GM12892 (cell line): ENCODE results near the gene GRB2.

Experiments
- POLR2A ChIP-seq: IDR thresholded peaks from 2 replicates; pipeline ENCODE4 v1.6.1; 2011; ENCODE audit warnings: low read depth, low read length, control low read depth
- POLR2AphosphoS5 ChIP-seq: IDR thresholded peaks from 2 replicates; pipeline ENCODE4 v1.6.1; 2011; ENCODE audit warnings: low read depth, low read length, control low read depth
- TAF1 ChIP-seq: IDR thresholded peaks from 2 replicates; pipeline ENCODE4 v1.6.1; 2011; ENCODE audit warnings: low read depth, mild to moderate bottlenecking, control low read depth, low read length, borderline replicate concordance

DNA sequence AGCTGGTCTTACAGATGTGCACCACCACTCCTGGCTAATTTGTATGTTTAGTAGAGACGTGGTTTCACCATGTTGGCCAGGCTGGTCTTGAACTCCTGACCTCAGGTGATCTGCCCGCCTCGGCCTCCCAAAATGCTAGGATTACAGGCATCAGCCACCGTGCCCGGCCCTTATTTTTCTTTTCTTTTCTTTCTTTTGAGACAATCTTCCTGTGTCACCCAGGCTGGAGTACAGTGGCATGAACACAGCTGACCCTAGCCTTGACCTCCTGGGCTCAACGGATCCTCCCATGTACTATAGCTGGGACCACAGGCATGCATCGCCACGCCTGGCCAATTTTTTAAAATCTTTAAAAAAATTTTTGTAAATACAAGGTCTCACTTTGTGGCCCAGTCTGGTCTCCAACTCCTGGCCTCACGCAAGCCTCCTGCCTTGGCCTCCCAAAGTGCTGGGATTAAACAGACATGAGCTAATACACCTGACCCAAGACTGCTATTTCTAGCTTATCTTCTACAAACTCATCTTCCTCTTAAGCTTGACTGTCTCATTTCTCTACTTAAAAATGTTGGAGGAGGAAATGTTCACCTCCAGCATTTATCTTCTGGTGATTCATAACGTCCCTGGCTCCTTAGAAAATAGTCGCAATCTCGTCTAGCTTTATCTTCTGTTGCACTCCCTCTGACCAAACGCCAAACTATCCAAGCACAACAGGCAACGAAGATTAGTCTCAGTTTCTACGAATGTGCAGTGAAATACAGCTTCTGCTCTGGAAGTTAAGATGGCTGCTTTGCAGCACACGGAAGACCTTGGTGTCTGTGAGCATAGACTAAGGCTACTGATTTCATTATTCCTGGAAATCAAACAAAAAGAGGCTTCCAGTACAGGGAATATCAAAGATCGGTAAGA is 42.7 kb upstream of the GRB2 start:
- TF ChIP-seq TAF1 (no peak), POLR2A (no peak), POLR2AphosphoS5 (no peak)
